ENCODE measurements around the gene EIF2B2. TPM values are rescaled to one million over a fixed set of nuclear protein-coding genes. Genes with fewer than 3 reads are reported as not detected.

EIF2B2 gene
- total RNA-seq = 27.4 and 45.0 TPM in 2 replicates

DNA sequence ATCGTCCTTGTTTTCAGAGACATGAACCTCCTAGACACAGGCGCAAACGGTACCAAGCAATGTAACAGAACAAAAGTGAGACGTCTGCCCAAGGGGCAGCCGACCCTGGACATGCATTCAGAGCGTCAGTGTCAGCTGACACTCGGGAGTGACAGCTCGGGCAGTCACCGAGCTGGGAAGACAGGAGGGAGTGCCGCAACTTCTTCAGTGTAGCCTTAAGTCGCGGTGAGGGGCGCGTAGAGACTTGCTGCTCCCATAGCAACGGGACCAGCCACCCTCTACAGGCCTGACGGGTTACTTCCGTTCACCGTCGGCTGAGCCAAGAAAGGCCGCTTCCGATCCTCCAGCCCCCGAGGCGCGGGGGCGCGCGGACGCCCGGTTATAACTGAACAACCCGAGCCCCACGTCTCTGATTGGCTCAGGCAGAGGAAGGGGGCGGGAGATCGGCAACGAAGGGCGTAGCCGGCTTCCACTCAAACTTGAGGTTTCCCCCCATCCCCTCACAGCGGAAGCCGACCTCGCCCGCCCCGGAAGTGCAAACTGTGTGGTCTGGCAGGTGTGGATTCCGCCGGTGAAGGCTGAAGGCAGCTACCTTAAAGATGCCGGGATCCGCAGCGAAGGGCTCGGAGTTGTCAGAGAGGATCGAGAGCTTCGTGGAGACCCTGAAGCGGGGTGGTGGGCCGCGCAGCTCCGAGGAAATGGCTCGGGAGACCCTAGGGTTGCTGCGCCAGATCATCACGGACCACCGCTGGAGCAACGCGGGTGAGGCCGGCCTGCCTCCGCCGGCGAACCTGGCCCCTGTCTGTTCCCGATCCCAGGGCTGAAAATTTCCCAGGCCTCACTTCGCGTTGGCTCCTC, at the start of gene EIF2B2:
EIF2B2 (plus strand) TSS at position 530 of the 858 bp plus-strand sequence; CDS start at position 600, 70 bp downstream.

DNA sequence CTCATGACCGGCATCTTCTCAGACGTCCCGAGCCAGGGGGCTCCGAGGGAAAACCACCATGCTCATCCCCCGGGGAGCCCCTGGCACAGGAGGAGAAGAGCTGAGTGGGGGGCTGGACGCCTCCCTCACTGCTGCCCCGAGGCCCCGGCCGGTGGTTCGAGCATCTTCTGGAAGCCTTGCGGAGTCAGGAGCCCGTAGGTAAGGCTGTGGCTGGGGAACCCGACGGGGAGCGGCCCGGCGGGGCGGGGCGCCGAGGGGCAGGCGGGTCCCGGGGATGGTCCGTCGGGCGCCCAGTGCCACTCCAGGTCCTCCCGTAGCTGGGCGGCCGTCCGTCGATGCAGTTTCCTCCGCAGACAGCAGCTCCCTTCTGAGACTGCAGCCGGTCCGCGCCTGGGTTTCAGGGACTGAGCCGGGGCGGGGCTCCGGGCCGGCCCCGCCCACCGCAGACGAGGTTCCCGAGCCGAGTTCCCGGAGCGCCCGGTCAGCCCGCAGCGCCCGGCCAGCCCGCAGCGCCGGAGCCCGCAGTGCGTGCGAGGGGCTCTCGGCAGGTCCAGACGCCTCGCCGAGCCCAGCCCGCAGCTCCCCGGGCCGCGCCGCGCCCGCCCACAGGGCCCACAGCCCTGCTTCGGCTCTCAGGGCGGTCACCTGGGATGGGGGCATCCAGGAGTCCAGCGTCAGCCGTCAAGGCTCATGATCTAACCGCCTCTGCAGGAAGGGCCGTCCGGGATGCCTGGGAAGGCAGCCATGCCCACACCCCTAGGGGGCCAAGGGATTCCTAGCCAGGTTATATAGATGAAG, 47.3 kb upstream of the EIF2B2 start, which contains the start of gene PGF:
PGF (minus strand) TSS at position 369 of the 798 bp plus-strand sequence; CDS start at position 14, 355 bp downstream.

GRCh38 chr14:75050852-75051555, 48.3 kb downstream of the EIF2B2 start, which contains the start of gene MLH3:
TSS of gene MLH3 (minus strand) at chr14:75051467. CDS start at chr14:75049655, 1,812 bp downstream.

Small RNAs within 50 kb of the gene (small RNA-seq; reads per million reads assigned to genes)
- not detected for gene RNU6-689P

Other genes with a start within 250 kb of the EIF2B2 start
- 51.3 and 52.8 TPM in 2 replicates for gene YLPM1, start 239.6 kb upstream of the EIF2B2 start, total RNA-seq
- not detected in 2 replicates for gene PROX2, start 126.8 kb upstream of the EIF2B2 start, total RNA-seq
- gene DLST, start 121.0 kb upstream of the EIF2B2 start, total RNA-seq = 64.5 and 78.0 TPM in 2 replicates
- 0.76 and 0.78 TPM in 2 replicates for gene RPS6KL1, start 79.7 kb upstream of the EIF2B2 start, total RNA-seq
- 7.4 and 30.1 TPM in 2 replicates for gene PGF, start 47.3 kb upstream of the EIF2B2 start, total RNA-seq
- gene MLH3, start 48.5 kb downstream of the EIF2B2 start, total RNA-seq = 34.9 and 38.8 TPM in 2 replicates
- gene ACYP1, start 61.1 kb downstream of the EIF2B2 start, total RNA-seq = 10.6 and 10.9 TPM in 2 replicates
- 1.2 and 1.5 TPM in 2 replicates for gene ZC2HC1C, start 66.7 kb downstream of the EIF2B2 start, total RNA-seq
- gene NEK9, start 124.1 kb downstream of the EIF2B2 start, total RNA-seq = 55.9 and 65.6 TPM in 2 replicates
- 353 and 458 TPM in 2 replicates for gene TMED10, start 173.7 kb downstream of the EIF2B2 start, total RNA-seq